Measurements from ENCODE around the gene MYEOV.

- TF ChIP-seq, protein P1, sequence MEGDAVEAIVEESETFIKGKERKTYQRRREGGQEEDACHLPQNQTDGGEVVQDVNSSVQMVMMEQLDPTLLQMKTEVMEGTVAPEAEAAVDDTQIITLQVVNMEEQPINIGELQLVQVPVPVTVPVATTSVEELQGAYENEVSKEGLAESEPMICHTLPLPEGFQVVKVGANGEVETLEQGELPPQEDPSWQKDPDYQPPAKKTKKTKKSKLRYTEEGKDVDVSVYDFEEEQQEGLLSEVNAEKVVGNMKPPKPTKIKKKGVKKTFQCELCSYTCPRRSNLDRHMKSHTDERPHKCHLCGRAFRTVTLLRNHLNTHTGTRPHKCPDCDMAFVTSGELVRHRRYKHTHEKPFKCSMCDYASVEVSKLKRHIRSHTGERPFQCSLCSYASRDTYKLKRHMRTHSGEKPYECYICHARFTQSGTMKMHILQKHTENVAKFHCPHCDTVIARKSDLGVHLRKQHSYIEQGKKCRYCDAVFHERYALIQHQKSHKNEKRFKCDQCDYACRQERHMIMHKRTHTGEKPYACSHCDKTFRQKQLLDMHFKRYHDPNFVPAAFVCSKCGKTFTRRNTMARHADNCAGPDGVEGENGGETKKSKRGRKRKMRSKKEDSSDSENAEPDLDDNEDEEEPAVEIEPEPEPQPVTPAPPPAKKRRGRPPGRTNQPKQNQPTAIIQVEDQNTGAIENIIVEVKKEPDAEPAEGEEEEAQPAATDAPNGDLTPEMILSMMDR (IDR thresholded peaks at IDR 0.05; ENCODE audit: insufficient read depth, low read length, poor library complexity, severe bottlenecking), result no peak
- TF ChIP-seq EZH2phosphoT487 (conservative IDR thresholded peaks at IDR 0.05; ENCODE audit: low read length), result no peak
Observed at GRCh38 chr11:69252490-69252837, 41.5 kb upstream of the MYEOV start.
